Muscle of arm (tissue), 12 donors: ENCODE data around the gene BANF2. TPM values are rescaled to one million over a fixed set of nuclear protein-coding genes. Genes with fewer than 3 reads are reported as not detected.

ENCODE experiments used
- DNase-seq: peaks from one replicate; pipeline ENCODE4 v3.0.0-alpha.2; 2013
- polyA plus RNA-seq, 12 donors: library from polyadenylated mRNA; unstranded; fragments of 120-200 nt; gene quantifications; one replicate each; pipeline ENCODE4 v1.2.1, GENCODE V29; 2013; ENCODE audit not compliant: insufficient read length in 12 of 12

Gene BANF2
- polyA plus RNA-seq, 12 donors, result not detected

DNA sequence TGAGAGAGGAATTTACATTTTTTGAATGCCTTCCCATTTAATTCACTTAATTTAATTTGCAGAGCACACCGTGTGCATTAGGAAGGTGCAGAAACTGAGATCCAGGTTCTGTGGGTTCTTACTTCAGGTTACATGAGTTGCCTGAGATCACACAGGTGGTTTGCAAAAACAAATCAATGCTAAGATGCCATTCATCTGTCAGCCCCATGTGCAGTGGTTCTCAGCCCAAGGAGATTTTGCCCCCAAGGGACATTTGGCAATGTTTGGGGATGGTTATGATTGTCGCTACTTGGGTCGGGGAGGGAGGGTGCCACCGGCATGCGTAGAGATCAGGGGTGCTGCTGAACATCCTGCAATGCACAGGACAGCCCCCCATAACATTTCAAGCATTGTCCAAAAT, 34.6 kb downstream of the BANF2 start:
- DNase-seq, result no peak

GRCh38 chr20:17735206-17735804, 35.5 kb downstream of the BANF2 start:
- no peak for DNase-seq

GRCh38 chr20:17735959-17736621, 36.3 kb downstream of the BANF2 start:
- no peak for DNase-seq

GRCh38 chr20:17738154-17738553, 38.4 kb downstream of the BANF2 start:
- DNase-seq, result no peak

DNA sequence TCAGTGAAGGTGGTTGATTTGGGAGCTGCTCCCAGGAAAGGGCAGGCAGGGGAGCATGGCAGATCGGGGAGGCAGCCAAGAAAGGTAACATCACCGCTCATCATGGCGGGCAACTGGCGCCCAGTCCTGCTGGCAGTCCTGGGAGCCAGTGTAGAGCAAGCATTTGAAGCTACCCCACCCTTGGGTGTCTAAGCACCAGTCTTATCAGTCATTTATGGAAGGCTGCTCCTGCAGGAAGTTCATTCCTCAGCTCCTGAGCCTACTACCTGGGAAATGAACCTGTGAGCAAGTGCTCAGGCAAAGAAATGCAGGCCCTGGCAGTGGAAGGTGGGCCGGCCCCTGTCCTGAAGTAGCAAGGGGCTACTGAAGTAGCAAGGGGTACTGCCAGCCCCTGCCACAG, 41.5 kb downstream of the BANF2 start:
- no peak for DNase-seq

GRCh38 chr20:17742731-17743130, 43.0 kb downstream of the BANF2 start:
- no peak for DNase-seq

DNA sequence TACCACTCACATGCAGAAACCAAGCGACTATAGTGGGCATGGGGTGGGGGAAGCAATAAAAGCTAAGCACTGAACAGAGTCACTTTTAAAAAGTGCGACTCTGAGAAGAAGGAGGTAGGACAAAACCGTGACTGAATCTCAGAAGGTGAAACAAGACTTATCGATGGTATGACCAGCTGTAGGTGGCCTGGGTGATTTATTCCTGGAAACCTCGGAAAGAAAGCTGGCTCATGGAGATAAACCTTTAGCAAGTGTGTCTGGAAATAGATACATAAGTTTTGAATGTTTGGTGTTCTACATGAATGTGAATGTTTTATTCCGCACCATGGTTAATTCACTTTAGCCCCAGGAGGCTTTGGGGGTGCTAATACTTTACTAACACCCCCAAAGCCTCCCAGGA, 43.9 kb downstream of the BANF2 start:
- no peak for DNase-seq

- no peak for DNase-seq
Observed at GRCh38 chr20:17747431-17747846, 47.7 kb downstream of the BANF2 start.

DNA sequence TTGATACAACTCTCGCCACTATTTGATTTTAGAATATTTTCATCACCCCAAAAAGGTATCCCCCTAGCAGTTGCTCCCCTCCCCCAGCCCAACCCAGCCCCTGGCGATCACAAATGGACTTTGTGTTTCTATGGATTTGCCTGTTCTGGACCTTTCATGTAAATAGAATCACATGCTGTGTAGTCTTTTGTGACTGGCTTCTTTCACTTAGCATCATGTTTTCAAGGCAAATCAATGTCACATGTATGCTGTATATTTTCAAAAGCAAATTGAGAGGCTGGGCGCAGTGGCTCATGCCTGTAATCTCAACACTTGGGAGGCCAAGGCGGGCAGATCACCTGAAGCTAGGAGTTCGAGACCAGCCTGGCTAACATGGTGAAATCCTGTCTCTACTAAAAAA, 48.5 kb downstream of the BANF2 start:
- DNase-seq, result no peak

- no peak for DNase-seq
Observed at GRCh38 chr20:17749626-17749977, 49.8 kb downstream of the BANF2 start.

DNA sequence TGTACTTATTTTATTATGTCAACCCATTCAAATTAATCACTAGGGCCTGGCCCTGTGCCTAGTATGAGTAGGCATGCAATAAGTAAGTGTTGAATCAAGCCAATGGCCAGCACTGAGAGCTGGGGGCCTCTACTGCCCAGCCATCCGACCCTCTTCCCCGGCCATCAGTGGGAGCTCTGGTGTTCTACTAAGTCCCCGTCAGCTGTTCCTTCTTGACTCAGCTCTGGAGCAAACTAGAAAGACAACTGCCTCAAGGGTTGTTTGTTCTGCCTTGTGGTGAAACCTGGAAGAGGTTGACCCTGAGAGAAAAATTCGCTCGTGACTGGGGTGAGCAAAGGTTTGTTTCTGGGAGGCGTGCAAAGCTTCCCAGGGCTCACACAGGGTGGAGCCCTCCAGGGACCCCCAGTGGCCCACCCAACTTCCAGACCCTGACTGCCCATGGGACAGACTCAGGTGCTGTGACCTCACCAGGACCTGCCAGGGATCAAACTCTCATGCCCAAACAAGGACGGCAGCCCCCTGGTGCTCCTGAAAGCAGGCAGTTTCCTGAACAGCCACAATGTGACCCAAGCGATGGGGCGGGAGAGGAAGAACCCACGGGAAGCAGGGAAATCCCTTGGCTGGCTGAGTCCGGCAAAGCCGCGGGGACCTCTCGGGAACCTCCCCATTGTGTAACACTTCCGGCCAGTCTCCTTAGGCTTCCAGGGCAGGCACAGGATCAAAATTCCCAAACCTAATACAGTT, 50.4 kb downstream of the BANF2 start:
- no peak for DNase-seq

- DNase-seq, result no peak
Observed at GRCh38 chr20:17750722-17751045, 50.9 kb downstream of the BANF2 start.

GRCh38 chr20:17751640-17752039, 51.9 kb downstream of the BANF2 start:
- DNase-seq, result no peak

GRCh38 chr20:17752459-17752858, 52.7 kb downstream of the BANF2 start:
- DNase-seq, result no peak

- no peak for DNase-seq
Observed at GRCh38 chr20:17753516-17753915, 53.8 kb downstream of the BANF2 start.

- no peak for DNase-seq
Observed at GRCh38 chr20:17756529-17756928, 56.8 kb downstream of the BANF2 start.

- no peak for DNase-seq
Observed at GRCh38 chr20:17757496-17757895, 57.7 kb downstream of the BANF2 start.

GRCh38 chr20:17758010-17758409, 58.2 kb downstream of the BANF2 start:
- no peak for DNase-seq

DNA sequence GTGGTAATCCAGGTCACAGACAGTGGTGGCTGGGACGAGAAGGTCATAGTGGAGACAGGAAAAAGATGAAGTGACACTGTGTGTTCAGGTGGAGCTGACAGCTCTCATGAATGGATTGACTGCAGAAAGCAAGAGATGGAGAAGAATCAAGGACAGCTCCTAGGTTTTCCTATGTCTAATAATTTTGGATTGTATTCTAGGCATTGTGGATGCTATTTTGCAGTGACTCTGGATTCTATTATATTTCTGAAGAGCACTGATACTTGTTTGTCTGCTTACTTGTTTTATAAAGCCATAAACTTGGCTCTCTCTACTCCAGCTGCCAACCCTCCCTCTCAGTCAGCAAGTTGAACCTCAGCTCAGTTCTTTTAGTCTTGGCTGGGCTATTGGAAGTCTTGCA, 58.7 kb downstream of the BANF2 start:
- DNase-seq, result no peak

DNA sequence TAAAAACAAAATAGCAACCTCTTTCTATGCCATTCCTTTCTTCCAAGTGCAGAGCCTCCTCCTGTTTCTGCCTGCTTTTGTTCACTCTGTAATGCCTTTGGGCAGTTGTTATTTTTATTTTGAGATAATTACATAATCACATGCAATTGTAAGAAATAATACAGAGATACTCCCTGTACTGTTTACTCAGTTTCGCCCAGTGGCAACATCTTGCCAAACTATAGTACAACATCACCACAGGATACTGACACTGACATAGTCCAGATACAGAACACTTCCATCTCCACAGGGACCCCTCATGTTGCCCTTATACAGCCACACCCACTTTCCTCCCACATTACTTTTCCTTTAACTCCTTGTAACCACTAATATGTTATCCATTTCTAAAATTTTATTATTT, 59.7 kb downstream of the BANF2 start:
- DNase-seq, result no peak

DNA sequence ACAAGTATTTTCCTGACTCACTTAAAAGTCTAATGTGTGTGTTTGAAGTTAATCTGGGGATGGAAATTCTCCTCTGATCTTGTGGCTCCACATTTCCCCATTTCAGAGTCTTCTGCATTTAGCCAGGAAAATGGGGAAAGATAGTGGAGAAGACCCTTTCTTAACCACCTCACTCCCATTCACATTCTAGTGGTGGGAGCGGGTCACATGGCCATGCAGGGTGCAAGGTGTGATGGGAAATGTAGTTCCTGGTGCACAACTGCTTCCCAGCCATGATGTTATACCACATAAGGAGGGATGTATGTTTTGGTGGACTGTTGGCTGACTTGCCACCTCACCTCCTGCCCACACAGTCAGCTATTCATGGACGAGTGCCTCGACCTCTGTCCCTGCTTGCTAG, 61.8 kb downstream of the BANF2 start:
- DNase-seq, result no peak

GRCh38 chr20:17762243-17762872, 62.6 kb downstream of the BANF2 start:
- DNase-seq, result no peak
